T47D (cell line): ENCODE measurements around the gene SAC3D1.

Source experiments
- DNase-seq, 2 experiments: peaks; one replicate each; pipeline versions ENCODE4 v3.0.0 to v3.0.0-alpha.2; 2011 to 2012; ENCODE audit warnings: low read depth in 1 of 2, low spot score in 1 of 2
- JUND ChIP-seq: IDR thresholded peaks from 2 replicates; pipeline ENCODE4 v1.6.1; 2012; ENCODE audit warnings: low read depth
- in situ Hi-C: cut with HindIII; loops from 2 replicates; pipeline ENCODE4 v1.10.0; 2016; ENCODE audit warnings: low sequenced_read_pairs, low pct_unique_long_range_greater_than_20kb

SAC3D1 gene

DNA sequence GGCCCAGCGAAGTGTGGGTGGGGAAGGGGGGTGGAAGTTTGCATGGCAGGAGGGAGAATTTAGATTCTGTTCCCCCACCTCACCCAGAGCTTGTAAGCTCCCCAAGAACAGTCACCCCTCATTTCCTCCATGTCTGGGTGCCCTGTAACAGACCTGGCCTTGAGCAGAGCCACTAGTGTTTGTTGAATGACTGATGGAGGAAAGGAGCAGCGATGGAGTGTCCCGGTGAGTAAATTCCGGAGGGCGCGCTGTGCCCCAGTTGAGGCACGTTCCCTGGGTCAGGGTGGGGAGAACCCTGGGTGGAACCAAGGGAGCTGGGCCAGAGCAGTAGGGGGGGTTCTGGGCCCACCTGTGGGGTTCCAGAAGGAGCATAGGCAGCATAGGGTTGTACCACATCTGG is 16.5 kb downstream of the SAC3D1 start:
- DNase-seq: no peak
- TF ChIP-seq JUND: no peak
- in situ Hi-C loops: no loop called here

DNA sequence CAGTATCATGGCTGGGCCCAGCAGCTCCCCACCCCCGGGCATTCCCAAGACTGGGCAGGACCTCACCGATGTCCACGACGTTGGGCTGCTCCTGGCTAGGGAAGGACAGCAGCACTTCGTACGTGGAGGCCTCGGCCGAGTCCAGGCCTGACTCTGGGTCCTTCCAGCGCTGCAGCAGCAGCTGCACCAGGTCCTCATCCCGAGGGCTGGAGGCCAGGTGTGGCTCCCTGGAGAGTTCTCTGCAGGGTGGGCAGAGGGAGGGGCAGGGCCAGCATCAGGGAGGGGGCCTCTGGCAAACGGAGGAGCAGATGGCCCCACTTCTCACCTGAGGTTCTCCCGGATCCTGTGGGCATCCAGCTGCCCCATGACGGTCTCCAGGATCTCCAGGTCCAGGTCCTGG is 17.0 kb downstream of the SAC3D1 start:
- TF ChIP-seq JUND: no peak
- no peak for DNase-seq

GRCh38 chr11:65058419-65059054 is 17.5 kb downstream of the SAC3D1 start, which contains the start of gene NAALADL1:
Gene NAALADL1, minus strand, starts transcription at chr11:65058553. Its CDS starts 32 bp downstream, at chr11:65058521.
- TF ChIP-seq JUND: no peak
- in situ Hi-C loops: no loop called here

More for the DNA sequence above, 17.0 kb downstream of the SAC3D1 start:
- in situ Hi-C loops: no loop called here

DNA sequence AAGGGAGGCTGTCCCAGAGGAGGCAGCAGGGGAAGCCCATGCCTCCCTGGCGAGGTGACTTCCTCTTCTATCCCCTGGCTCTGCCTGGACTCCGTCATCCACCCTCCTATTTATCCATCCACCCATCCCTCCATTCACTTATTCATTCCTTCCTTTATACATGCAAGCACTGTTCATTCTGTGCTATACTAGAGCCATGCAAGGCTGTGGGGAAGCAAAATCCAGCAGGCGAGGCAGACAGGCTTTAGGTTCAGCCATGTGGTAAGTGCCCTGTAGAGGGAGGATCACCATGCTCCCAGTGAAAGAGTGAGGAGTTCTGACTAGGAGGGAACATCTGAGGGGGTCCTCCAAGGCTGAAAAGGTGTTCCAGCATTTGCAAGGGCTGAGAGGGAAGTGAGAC is 18.5 kb downstream of the SAC3D1 start:
- in situ Hi-C loops: no loop called here
- no peak for TF ChIP-seq JUND
- DNase-seq: no peak

More at GRCh38 chr11:65058419-65059054, 17.5 kb downstream of the SAC3D1 start, which contains the start of gene NAALADL1:
- DNase-seq: no peak

- TF ChIP-seq JUND: no peak
- DNase-seq: no peak
- in situ Hi-C loops: no loop called here
These were observed 19.2 kb downstream of the SAC3D1 start for GRCh38 chr11:65059959-65060824.

GRCh38 chr11:65060913-65061408 is 20.0 kb downstream of the SAC3D1 start:
- in situ Hi-C loops: no loop called here
- peak in 1 of 2 experiments; percentile 41 for DNase-seq
- TF ChIP-seq JUND: no peak

DNA sequence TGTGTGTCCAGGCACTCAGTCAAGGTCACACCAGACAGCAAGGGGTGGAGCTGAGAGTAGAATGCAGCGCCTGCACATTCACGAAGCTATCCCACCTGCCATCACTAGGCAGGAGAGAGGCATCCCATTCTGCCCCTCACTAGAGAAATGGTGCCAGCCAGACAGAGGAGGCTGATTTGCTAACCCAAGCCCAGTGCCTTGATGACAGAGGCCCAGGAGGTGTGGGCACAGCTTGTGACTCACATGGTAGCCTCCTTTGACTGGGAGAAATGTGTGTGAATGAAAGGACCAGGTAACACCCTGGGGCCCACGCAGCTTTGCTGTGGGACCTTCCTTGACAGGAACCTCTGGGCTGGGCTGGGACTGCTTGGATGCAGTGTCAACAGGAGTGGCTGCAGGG is 22.5 kb downstream of the SAC3D1 start:
- no peak for DNase-seq
- no peak for TF ChIP-seq JUND
- in situ Hi-C loops: no loop called here

- in situ Hi-C loops: no loop called here
- no peak for TF ChIP-seq JUND
- DNase-seq: no peak
These were observed 23.8 kb downstream of the SAC3D1 start for GRCh38 chr11:65064847-65065240.

DNA sequence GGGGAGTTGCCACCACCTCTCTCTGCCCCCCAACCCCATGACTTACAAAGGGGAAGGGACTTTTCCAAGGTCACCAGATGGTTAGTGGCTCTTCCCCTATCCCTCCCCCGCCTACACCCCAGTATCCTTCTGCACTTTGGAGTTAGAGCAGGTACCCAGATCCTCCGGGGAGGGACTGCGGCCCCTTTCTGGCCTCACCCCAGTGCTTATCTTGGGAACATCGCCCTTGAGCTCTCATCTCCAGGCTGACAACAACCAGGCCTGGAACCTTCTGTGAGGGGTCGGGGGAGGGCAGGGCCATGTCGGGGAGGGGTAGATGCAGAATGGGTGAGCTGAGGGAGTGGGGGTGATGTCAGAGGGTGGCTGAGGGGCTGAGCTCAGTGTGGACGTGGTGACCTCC is 24.8 kb downstream of the SAC3D1 start:
- no peak for DNase-seq
- TF ChIP-seq JUND: no peak
- in situ Hi-C loops: no loop called here

- no peak for DNase-seq
- in situ Hi-C loops: no loop called here
These were observed 25.3 kb downstream of the SAC3D1 start for GRCh38 chr11:65066315-65066714.

GRCh38 chr11:65066805-65067291 is 25.8 kb downstream of the SAC3D1 start:
- TF ChIP-seq JUND: no peak
- in situ Hi-C loops: no loop called here
- no peak for DNase-seq

More at GRCh38 chr11:65066315-65066714, 25.3 kb downstream of the SAC3D1 start:
- TF ChIP-seq JUND: no peak

GRCh38 chr11:65067446-65067845 is 26.4 kb downstream of the SAC3D1 start:
- no peak for DNase-seq
- TF ChIP-seq JUND: no peak
- in situ Hi-C loops: no loop called here

DNA sequence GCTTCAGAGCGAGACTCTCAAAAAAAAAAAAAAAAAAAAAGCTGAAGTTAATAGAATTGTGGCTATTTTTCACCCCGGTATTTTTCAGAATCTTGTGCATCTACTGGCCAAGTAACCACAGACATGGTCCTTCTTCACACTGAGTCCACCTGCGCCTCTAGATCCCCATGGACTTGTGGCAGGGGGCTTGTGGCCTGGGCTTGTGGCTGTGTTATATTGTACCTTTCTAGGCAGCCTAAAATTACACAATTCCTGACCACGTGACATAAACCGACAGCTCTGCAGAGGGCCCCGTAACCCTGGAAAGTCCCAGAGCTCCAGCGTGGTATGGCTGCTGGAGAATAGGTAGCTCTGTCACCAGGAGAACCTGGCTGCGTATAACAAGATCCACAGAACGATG is 28.2 kb downstream of the SAC3D1 start:
- no peak for DNase-seq
- TF ChIP-seq JUND: no peak
- in situ Hi-C loops: no loop called here
